ENCODE measurements around the gene HOXA4. TPM values are rescaled to one million over a fixed set of nuclear protein-coding genes. Genes with fewer than 3 reads are reported as not detected.
A peak's percentile ranks its signal among the peaks of the same experiment; 100 is the strongest.

The HOXA4 gene
- total and polyA plus RNA-seq, 7 experiments from 2014 or later, result 0.41 TPM; not detected in 6

DNA sequence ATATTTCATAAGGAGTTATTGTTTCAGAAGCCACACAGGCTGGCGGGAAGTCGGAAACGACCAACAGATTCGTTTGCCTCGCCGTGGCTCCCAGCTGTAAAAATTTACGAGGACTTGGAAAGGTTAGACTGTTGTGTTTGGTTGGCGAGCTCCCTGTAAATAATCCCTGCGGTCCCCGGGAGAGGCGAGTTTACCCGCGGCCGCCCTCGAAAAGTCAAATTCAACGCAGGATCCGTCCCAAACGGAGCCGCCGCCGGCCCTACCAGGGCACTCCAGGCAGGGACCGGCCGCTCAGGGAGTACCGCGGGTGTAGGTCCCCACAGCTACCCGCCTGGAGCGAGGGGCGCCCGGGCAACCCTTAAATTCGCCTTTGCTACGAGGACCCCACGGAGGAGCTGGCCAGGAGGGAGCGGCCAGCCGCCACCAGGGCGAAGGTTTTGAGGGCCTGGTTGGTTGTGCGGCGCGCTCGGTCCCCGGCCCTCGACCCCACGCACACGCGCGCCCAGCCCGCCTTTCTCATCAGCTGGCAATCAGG, 35.5 kb upstream of the HOXA4 start:
- Mint-ChIP-seq H3K27ac (peak overlapping the region in 8 of 9 donors; percentile 48 to 89 (median 78)), H3K4me1 (peaks cover 14 to 59% (median 26%) of the 10 kb centered on the region in 7 donors), H3K27me3 (peaks cover 68 to 85% (median 72%) of the 10 kb centered on the region in 5 donors), H3K9me3 (peaks cover 0 to 23% (median 0%) of the 10 kb centered on the region in 11 donors), H3K4me3 (peak overlapping the region in 9 of 10 donors; percentile 21 to 75 (median 66)), H3K36me3 (peaks cover 0 to 5% (median 5%) of the 10 kb centered on the region in 5 donors)
- no peaks in the 10 kb centered on the region for H3K9me3 ChIP-seq (ENCODE audit: control insufficient read depth in 2 of 3, low read length in 3 of 3)
- ChIA-PET CTCF (no interaction called here), POLR2A (interaction anchor here (0.8 to 1.2 kb wide), 2 partner anchors 13 to 21 kb away, joined by 3 to 4 read pairs; no protein-coding TSS in a partner anchor)
- no peak overlapping the region for H3K27ac ChIP-seq (ENCODE audit: low read depth, low read length)
- peaks cover 37 to 74% of the 10 kb centered on the region in 2 donors for H3K27me3 ChIP-seq (ENCODE audit: control insufficient read depth in 2 of 2, insufficient read depth in 2 of 2, low read length in 2 of 2)
- DNase-seq, result peak in 2 of 9 donors; percentile 30 to 42
- no peaks in the 10 kb centered on the region for H3K36me3 ChIP-seq (ENCODE audit: control insufficient read depth in 2 of 3, insufficient read depth in 3 of 3, low read length in 3 of 3)
- no peak for ATAC-seq
- intact Hi-C loops (cut with micrococcal nuclease), result loop anchor here in 1 of 2 donors (2.0 kb wide), 1 partner anchor 19 kb away; the partner anchor contains the start of gene HOXA11
- H3K4me3 ChIP-seq (ENCODE audit: low read length), result no peak overlapping the region
- H3K4me1 ChIP-seq (ENCODE audit: control insufficient read depth in 2 of 2, insufficient read depth in 2 of 2, low read length in 2 of 2), result peaks cover 12 to 42% of the 10 kb centered on the region in 2 donors

- Histone ChIP-seq H3K9me3 (ENCODE audit: control insufficient read depth in 2 of 3, low read length in 3 of 3) (no peaks in the 10 kb centered on the region), H3K27ac (ENCODE audit: low read depth, low read length) (no peak within 1 kb of the TSS), H3K36me3 (ENCODE audit: control insufficient read depth in 2 of 3, insufficient read depth in 3 of 3, low read length in 3 of 3) (no peaks in the 10 kb centered on the region), H3K4me3 (ENCODE audit: low read length) (no peak within 1 kb of the TSS), H3K27me3 (ENCODE audit: control insufficient read depth in 2 of 2, insufficient read depth in 2 of 2, low read length in 2 of 2) (peaks cover 34 to 67% of the 10 kb centered on the region in 2 donors), H3K4me1 (ENCODE audit: control insufficient read depth in 2 of 2, insufficient read depth in 2 of 2, low read length in 2 of 2) (peaks cover 14 to 45% of the 10 kb centered on the region in 2 donors)
- peak; percentile 44 for ATAC-seq
- peak within 1 kb of the TSS; percentile 20 to 75 (median 64) for H3K4me3 Mint-ChIP-seq
- peaks cover 14 to 58% (median 26%) of the 10 kb centered on the region in 7 donors for H3K4me1 Mint-ChIP-seq
- peak within 1 kb of the TSS; percentile 67 to 89 (median 79) for H3K27ac Mint-ChIP-seq
- CTCF ChIA-PET, result no interaction called here
- peak in 3 of 9 donors; percentile 22 to 37 (median 33) for DNase-seq
- peaks cover 0 to 5% (median 5%) of the 10 kb centered on the region in 5 donors for H3K36me3 Mint-ChIP-seq
- H3K27me3 Mint-ChIP-seq, result peaks cover 61 to 83% (median 65%) of the 10 kb centered on the region in 5 donors
- H3K9me3 Mint-ChIP-seq, result peaks cover 0 to 22% (median 0%) of the 10 kb centered on the region in 11 donors
- POLR2A ChIA-PET, result interaction anchor here (1.2 kb wide), 1 partner anchor 21 kb away, joined by 4 read pairs; no protein-coding TSS in a partner anchor
- intact Hi-C loops (cut with micrococcal nuclease), result no loop called here
Observed at GRCh38 chr7:27165089-27165995, 34.8 kb upstream of the HOXA4 start, which contains the start of gene HOXA9. HOXA9 (minus strand) TSS chr7:27165537; CDS start chr7:27165457, 80 bp downstream.

DNA sequence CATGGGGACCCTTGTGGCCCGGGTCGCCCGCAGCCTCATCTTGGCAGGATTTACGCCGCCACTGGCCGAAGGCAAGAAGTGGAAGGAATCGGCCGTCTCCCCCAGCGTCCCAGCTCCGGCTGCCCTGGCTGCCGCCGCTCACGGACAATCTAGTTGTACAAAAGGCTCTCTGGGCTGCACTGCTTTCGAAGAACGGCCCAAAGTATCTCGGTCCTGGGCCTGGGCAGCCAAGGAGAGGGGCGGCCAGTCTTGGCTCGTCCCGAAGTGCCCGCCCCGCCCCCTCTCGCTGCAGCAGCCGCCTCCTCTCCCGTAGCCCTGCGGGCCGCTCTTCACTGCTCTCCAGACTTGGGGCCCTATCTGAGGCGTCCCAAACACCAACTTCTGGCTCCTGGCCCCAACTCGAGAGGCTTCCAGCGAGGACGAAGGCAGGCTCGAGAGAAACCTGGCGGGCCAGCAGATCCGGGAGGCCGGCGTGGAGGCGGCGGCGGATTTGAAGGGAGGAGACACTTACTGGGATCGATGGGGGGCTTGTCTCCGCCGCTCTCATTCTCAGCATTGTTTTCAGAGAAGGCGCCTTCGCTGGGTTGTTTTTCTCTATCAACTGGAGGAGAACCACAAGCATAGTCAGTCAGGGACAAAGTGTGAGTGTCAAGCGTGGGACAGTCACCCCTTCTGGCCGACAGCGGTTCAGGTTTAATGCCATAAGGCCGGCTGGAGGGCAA, 34.0 kb upstream of the HOXA4 start:
- peak overlapping the region in 8 of 9 donors; percentile 51 to 84 (median 66) for H3K27ac Mint-ChIP-seq
- peak overlapping the region in 8 of 10 donors; percentile 5 to 63 (median 42) for H3K4me3 Mint-ChIP-seq
- no peak overlapping the region for H3K27ac ChIP-seq (ENCODE audit: low read depth, low read length)
- DNase-seq (peak in 1 of 9 donors; percentile 33), ATAC-seq (no peak)
- ChIA-PET POLR2A (no interaction called here), CTCF (no interaction called here)
- peaks cover 0 to 5% (median 5%) of the 10 kb centered on the region in 5 donors for H3K36me3 Mint-ChIP-seq
- H3K27me3 Mint-ChIP-seq, result peaks cover 64 to 86% (median 66%) of the 10 kb centered on the region in 5 donors
- peaks cover 14 to 51% of the 10 kb centered on the region in 2 donors for H3K4me1 ChIP-seq (ENCODE audit: control insufficient read depth in 2 of 2, insufficient read depth in 2 of 2, low read length in 2 of 2)
- H3K4me3 ChIP-seq (ENCODE audit: low read length), result no peak overlapping the region
- peaks cover 20 to 61% (median 30%) of the 10 kb centered on the region in 7 donors for H3K4me1 Mint-ChIP-seq
- H3K36me3 ChIP-seq (ENCODE audit: control insufficient read depth in 2 of 3, insufficient read depth in 3 of 3, low read length in 3 of 3), result no peaks in the 10 kb centered on the region
- intact Hi-C loops (cut with micrococcal nuclease), result loop anchor here (5.0 kb wide), 5 partner anchors 33 to 1212 kb away; partner anchors contain the start of genes EVX1 (in 1 of the 2) and SNX10 (in 1 of the 2)
- H3K9me3 ChIP-seq (ENCODE audit: control insufficient read depth in 2 of 3, low read length in 3 of 3), result no peaks in the 10 kb centered on the region
- peaks cover 0 to 20% (median 0%) of the 10 kb centered on the region in 11 donors for H3K9me3 Mint-ChIP-seq
- H3K27me3 ChIP-seq (ENCODE audit: control insufficient read depth in 2 of 2, insufficient read depth in 2 of 2, low read length in 2 of 2), result peaks cover 37 to 68% of the 10 kb centered on the region in 2 donors

- H3K27me3 Mint-ChIP-seq, result peaks cover 67 to 90% (median 71%) of the 10 kb centered on the region in 5 donors
- Histone ChIP-seq H3K4me3 (ENCODE audit: low read length) (no peak overlapping the region), H3K4me1 (ENCODE audit: control insufficient read depth in 2 of 2, insufficient read depth in 2 of 2, low read length in 2 of 2) (peaks cover 14 to 49% of the 10 kb centered on the region in 2 donors), H3K9me3 (ENCODE audit: control insufficient read depth in 2 of 3, low read length in 3 of 3) (no peaks in the 10 kb centered on the region), H3K27me3 (ENCODE audit: control insufficient read depth in 2 of 2, insufficient read depth in 2 of 2, low read length in 2 of 2) (peaks cover 42 to 68% of the 10 kb centered on the region in 2 donors), H3K36me3 (ENCODE audit: control insufficient read depth in 2 of 3, insufficient read depth in 3 of 3, low read length in 3 of 3) (no peaks in the 10 kb centered on the region), H3K27ac (ENCODE audit: low read depth, low read length) (no peak overlapping the region)
- H3K4me3 Mint-ChIP-seq, result peak overlapping the region in 4 of 10 donors; percentile 3 to 61 (median 46)
- CTCF ChIA-PET, result interaction anchor here (0.6 kb wide), 1 partner anchor 116 kb away, joined by 3 read pairs; no protein-coding TSS in a partner anchor
- H3K9me3 Mint-ChIP-seq, result peaks cover 0 to 19% (median 0%) of the 10 kb centered on the region in 11 donors
- DNase-seq (no peak), ATAC-seq (no peak)
- peaks cover 20 to 59% (median 30%) of the 10 kb centered on the region in 7 donors for H3K4me1 Mint-ChIP-seq
- peaks cover 0 to 5% (median 5%) of the 10 kb centered on the region in 5 donors for H3K36me3 Mint-ChIP-seq
- intact Hi-C loops (cut with micrococcal nuclease), result loop anchor here (5.0 kb wide), 5 partner anchors 33 to 1212 kb away; partner anchors contain the start of genes EVX1 (in 1 of the 2) and SNX10 (in 1 of the 2)
- peak overlapping the region in 8 of 9 donors; percentile 5 to 69 (median 54) for H3K27ac Mint-ChIP-seq
- POLR2A ChIA-PET, result no interaction called here
Observed at GRCh38 chr7:27164045-27164366, 33.4 kb upstream of the HOXA4 start.

GRCh38 chr7:27163288-27164044, 32.9 kb upstream of the HOXA4 start:
- Mint-ChIP-seq H3K27ac (peak overlapping the region in 8 of 9 donors; percentile 19 to 69 (median 55)), H3K9me3 (peaks cover 0 to 15% (median 0%) of the 10 kb centered on the region in 11 donors), H3K36me3 (peaks cover 0 to 5% (median under 1%) of the 10 kb centered on the region in 5 donors), H3K27me3 (peaks cover 67 to 90% (median 71%) of the 10 kb centered on the region in 5 donors), H3K4me3 (peak overlapping the region in 3 of 10 donors; percentile 3 to 61 (median 48)), H3K4me1 (peaks cover 15 to 59% (median 28%) of the 10 kb centered on the region in 7 donors)
- DNase-seq (no peak), ATAC-seq (no peak)
- H3K36me3 ChIP-seq (ENCODE audit: control insufficient read depth in 2 of 3, insufficient read depth in 3 of 3, low read length in 3 of 3), result no peaks in the 10 kb centered on the region
- CTCF ChIA-PET, result interaction anchor here (0.6 to 3.4 kb wide), 4 partner anchors 14 to 1270 kb away, joined by 3 to 42 read pairs (median 6); no protein-coding TSS in a partner anchor
- intact Hi-C loops (cut with micrococcal nuclease), result loop anchor here (5.0 kb wide), 5 partner anchors 34 to 1211 kb away; partner anchors contain the start of genes EVX1 (in 1 of the 2) and SNX10 (in 1 of the 2)
- H3K27ac ChIP-seq (ENCODE audit: low read depth, low read length), result no peak overlapping the region
- peaks cover 40 to 68% of the 10 kb centered on the region in 2 donors for H3K27me3 ChIP-seq (ENCODE audit: control insufficient read depth in 2 of 2, insufficient read depth in 2 of 2, low read length in 2 of 2)
- H3K4me3 ChIP-seq (ENCODE audit: low read length), result no peak overlapping the region
- no peaks in the 10 kb centered on the region for H3K9me3 ChIP-seq (ENCODE audit: control insufficient read depth in 2 of 3, low read length in 3 of 3)
- POLR2A ChIA-PET, result no interaction called here
- H3K4me1 ChIP-seq (ENCODE audit: control insufficient read depth in 2 of 2, insufficient read depth in 2 of 2, low read length in 2 of 2), result peaks cover 14 to 45% of the 10 kb centered on the region in 2 donors

All from naive thymus-derived CD4-positive, alpha-beta T cell (primary cell).